Keratinocyte (primary cell): ENCODE measurements around the gene YTHDF1.

ENCODE experiments used
- CTCF ChIP-seq, 3 experiments: IDR thresholded peaks in 1 of 3; conservative IDR thresholded peaks in 1 of 3; optimal IDR thresholded peaks in 1 of 3; 2 replicates in 2 of 3; 3 replicates in 1 of 3; pipeline versions ENCODE3 to v1.5.1; 2011; ENCODE audit warnings: low read length in 3 of 3, mild to moderate bottlenecking in 3 of 3, moderate library complexity in 2 of 3, control low read depth in 1 of 3, inconsistent platforms in 1 of 3; ENCODE audit not compliant: insufficient read depth in 2 of 3; ENCODE audit errors: extremely low read depth in 1 of 3
- EZH2 ChIP-seq: IDR thresholded peaks from one replicate; pipeline ENCODE4 v1.6.1; 2012; ENCODE audit warnings: inconsistent platforms, mild to moderate bottlenecking, low read length, moderate library complexity

GRCh38 chr20:63222541-63222940 lies 6.6 kb upstream of the YTHDF1 start:
- TF ChIP-seq CTCF (optimal IDR thresholded peaks at IDR 0.05 in 1 of 3, IDR thresholded peaks at IDR 0.05 in 1 of 3, conservative IDR thresholded peaks at IDR 0.05 in 1 of 3; ENCODE audit: extremely low read depth in 1 of 3, insufficient read depth in 2 of 3, low read length in 3 of 3) (no peak), EZH2 (no peak)
